H1 (cell line): Measurements from ENCODE around the gene ABCC11. TPM values are rescaled to one million over a fixed set of nuclear protein-coding genes. Genes with fewer than 3 reads are reported as not detected.

Experiments used
- CTCF ChIA-PET: fragments of 300-600 bp; sonication (Branson Sonifier 250); formaldehyde crosslinking; loops from one replicate; lab custom pipeline; 2021; ENCODE audit not compliant: partially characterized antibody; lab: Charles Lee
- POLR2A ChIA-PET: fragments of 300-600 bp; sonication (Branson Sonifier 250); formaldehyde crosslinking; loops from one replicate; lab custom pipeline; 2021; ENCODE audit warnings: inconsistent platforms; ENCODE audit not compliant: partially characterized antibody; lab: Charles Lee
- DNase-seq, 2 experiments: peaks; one replicate each; pipeline versions ENCODE4 v3.0.0 to v3.0.0-alpha.2; 2010 to 2022; ENCODE audit warnings: low spot score in 2 of 2, low read depth in 1 of 2, mixed read lengths in 1 of 2
- FAIRE-seq: peaks from 2 replicates; lab custom pipeline; 2011; peaks lifted over from hg19 to GRCh38; lab: Jason Lieb, UNC
- H2AFZ ChIP-seq: 2 replicates; pipeline ENCODE4 v1.8.1; 2012; ENCODE audit warnings: low read length, inconsistent platforms
- H2AK5ac ChIP-seq: 2 replicates; pipeline ENCODE4 v1.6.1; 2013; ENCODE audit warnings: low read depth, low read length
- H2BK120ac ChIP-seq: replicated peaks from 2 replicates; pipeline ENCODE3; 2013; ENCODE audit warnings: low read depth, low read length, inconsistent platforms
- H2BK12ac ChIP-seq: 2 replicates; pipeline ENCODE4 v1.6.1; 2013; ENCODE audit warnings: low read depth, low read length
- H2BK15ac ChIP-seq: 2 replicates; pipeline ENCODE4 v1.6.1; 2013; ENCODE audit warnings: low read length
- H2BK20ac ChIP-seq: 2 replicates; pipeline ENCODE4 v1.6.1; 2013; ENCODE audit warnings: low read length
- H2BK5ac ChIP-seq: 2 replicates; pipeline ENCODE4 v1.6.1; 2013; ENCODE audit warnings: low read depth, low read length
- H3K14ac ChIP-seq: 2 replicates; pipeline ENCODE4 v1.6.1; 2013; ENCODE audit warnings: inconsistent platforms; ENCODE audit not compliant: insufficient read length
- H3K18ac ChIP-seq: 2 replicates; pipeline ENCODE4 v1.6.1; 2013; ENCODE audit warnings: low read length; ENCODE audit errors: extremely low read depth
- H3K23ac ChIP-seq: 2 replicates; pipeline ENCODE4 v1.6.1; 2013; ENCODE audit warnings: inconsistent platforms; ENCODE audit not compliant: insufficient read length
- H3K23me2 ChIP-seq: 2 replicates; pipeline ENCODE4 v1.6.1; 2013; ENCODE audit warnings: low read depth, low read length
- H3K27ac ChIP-seq: 2 replicates; pipeline ENCODE4 v1.6.1; 2011; ENCODE audit warnings: low read depth, low read length, inconsistent platforms
- H3K27me3 ChIP-seq, 4 experiments: replicated peaks in 1 of 4; 1 replicate in 1 of 4; 2 replicates in 3 of 4; pipeline versions ENCODE4 v1.6.1 to v1.8.1; 2011 to 2013; ENCODE audit warnings: low read length in 3 of 4, mild to moderate bottlenecking in 3 of 4, inconsistent platforms in 2 of 4, mixed read lengths in 2 of 4, moderate library complexity in 1 of 4; ENCODE audit not compliant: control insufficient read depth in 3 of 4, insufficient read depth in 3 of 4; ENCODE audit errors: extremely low read depth in 1 of 4
- H3K36me3 ChIP-seq, 4 experiments: 2 replicates each; pipeline versions ENCODE4 v1.6.1 to v1.8.1; 2011 to 2013; ENCODE audit warnings: mild to moderate bottlenecking in 4 of 4, low read length in 3 of 4, moderate library complexity in 2 of 4, control low read depth in 1 of 4, inconsistent platforms in 1 of 4; ENCODE audit not compliant: insufficient read depth in 4 of 4, control insufficient read depth in 2 of 4
- H3K4ac ChIP-seq: replicated peaks from 2 replicates; pipeline ENCODE3; 2013; ENCODE audit warnings: low read length, low read depth, mixed read lengths, inconsistent platforms; ENCODE audit not compliant: insufficient read length
- H3K4me1 ChIP-seq, 4 experiments: replicated peaks in 1 of 4; 1 replicate in 1 of 4; 2 replicates in 3 of 4; pipeline versions ENCODE4 v1.6.1 to v1.8.1; 2011 to 2013; ENCODE audit warnings: low read length in 3 of 4, inconsistent platforms in 2 of 4, mixed read lengths in 1 of 4; ENCODE audit not compliant: insufficient read depth in 4 of 4, control insufficient read depth in 3 of 4
- H3K4me2 ChIP-seq, 2 experiments: 2 replicates each; pipeline versions ENCODE4 v1.6.1 to v1.8.1; 2011 to 2013; ENCODE audit warnings: low read depth in 2 of 2, low read length in 2 of 2, control low read depth in 1 of 2, inconsistent platforms in 1 of 2, mild to moderate bottlenecking in 1 of 2; ENCODE audit not compliant: insufficient read depth in 1 of 2
- H3K4me3 ChIP-seq, 4 experiments: fragments of 200-600, 300-600 bp in 1 of 4; sonication (generic), shearing (Covaris generic), sonication (Bioruptor Twin) in 1 of 4; 2 replicates each; pipeline versions ENCODE4 v1.5.1 to v1.8.1; 2011 to 2016; ENCODE audit warnings: low read length in 4 of 4, low read depth in 3 of 4, control low read depth in 2 of 4, inconsistent platforms in 2 of 4, mild to moderate bottlenecking in 2 of 4, mixed read lengths in 1 of 4, moderate library complexity in 1 of 4; ENCODE audit not compliant: insufficient read depth in 2 of 4; ENCODE audit errors: extremely low read depth in 1 of 4
- H3K56ac ChIP-seq: replicated peaks from 2 replicates; pipeline ENCODE3; 2013; ENCODE audit warnings: low read depth, mild to moderate bottlenecking, mixed read lengths, low read length, inconsistent platforms; ENCODE audit not compliant: insufficient read length
- H3K79me1 ChIP-seq: 2 replicates; pipeline ENCODE4 v1.6.1; 2013; ENCODE audit warnings: low read depth, low read length, control low read depth
- H3K79me2 ChIP-seq, 2 experiments: 2 replicates each; pipeline versions ENCODE4 v1.6.1 to v1.8.1; 2012 to 2013; ENCODE audit warnings: low read length in 2 of 2, mild to moderate bottlenecking in 2 of 2, inconsistent platforms in 1 of 2; ENCODE audit not compliant: insufficient read depth in 2 of 2, control insufficient read depth in 1 of 2
- H3K9ac ChIP-seq, 4 experiments: replicated peaks in 1 of 4; 1 replicate in 1 of 4; 2 replicates in 3 of 4; pipeline versions ENCODE4 v1.6.1 to v1.8.1; 2011 to 2013; ENCODE audit warnings: low read depth in 3 of 4, low read length in 3 of 4, control low read depth in 2 of 4, mild to moderate bottlenecking in 2 of 4, moderate library complexity in 2 of 4, inconsistent platforms in 1 of 4; ENCODE audit errors: extremely low read depth in 1 of 4
- H3K9me3 ChIP-seq, 2 experiments: 2 replicates each; pipeline versions ENCODE4 v1.6.1 to v1.8.1; 2012 to 2013; ENCODE audit warnings: mild to moderate bottlenecking in 2 of 2, moderate library complexity in 2 of 2, control low read depth in 1 of 2, inconsistent platforms in 1 of 2, low read depth in 1 of 2, low read length in 1 of 2, mixed read lengths in 1 of 2; ENCODE audit not compliant: insufficient read depth in 2 of 2
- H4K20me1 ChIP-seq, 2 experiments: replicated peaks in 1 of 2; 2 replicates each; pipeline versions ENCODE3 to v1.8.1; 2011 to 2013; ENCODE audit warnings: inconsistent platforms in 2 of 2, low read length in 2 of 2, mild to moderate bottlenecking in 1 of 2; ENCODE audit not compliant: insufficient read depth in 2 of 2, control insufficient read depth in 1 of 2
- H4K5ac ChIP-seq: 2 replicates; pipeline ENCODE4 v1.6.1; 2013; ENCODE audit warnings: low read length, low read depth, mixed read lengths, inconsistent platforms; ENCODE audit not compliant: insufficient read length
- H4K8ac ChIP-seq: 2 replicates; pipeline ENCODE4 v1.8.0; 2013; ENCODE audit warnings: mild to moderate bottlenecking, moderate library complexity, low read length, inconsistent platforms; ENCODE audit not compliant: insufficient read depth; ENCODE audit errors: extremely low read depth
- H4K91ac ChIP-seq: replicated peaks from 2 replicates; pipeline ENCODE3; 2013; ENCODE audit warnings: low read length, mixed read lengths, inconsistent platforms; ENCODE audit not compliant: insufficient read length
- KDM1A ChIP-seq: fragments of 200-600, 300-600 bp; sonication (generic); IDR thresholded peaks from 2 replicates; pipeline ENCODE4 v1.7.1; 2016; ENCODE audit warnings: mild to moderate bottlenecking, low read length, borderline replicate concordance
- NANOG ChIP-seq: IDR thresholded peaks from 2 replicates; pipeline ENCODE4 v1.6.1; 2011; ENCODE audit warnings: low read length, low read depth, mild to moderate bottlenecking, inconsistent platforms; ENCODE audit not compliant: insufficient read depth, poor library complexity, severe bottlenecking
- PHF8 ChIP-seq: fragments of 200-600 bp; sonication (generic); conservative IDR thresholded peaks from 2 replicates; pipeline ENCODE4 v1.7.1; 2012; ENCODE audit warnings: low read depth, mild to moderate bottlenecking, inconsistent platforms, low read length, moderate library complexity
- POU5F1 ChIP-seq: IDR thresholded peaks from 2 replicates; pipeline ENCODE4 v1.6.1; 2011; ENCODE audit warnings: low read depth, mild to moderate bottlenecking, low read length, moderate library complexity
- RBBP5 ChIP-seq: IDR thresholded peaks from 2 replicates; pipeline ENCODE4 v1.7.1; 2012; ENCODE audit warnings: low read depth, mild to moderate bottlenecking, inconsistent platforms, low read length, moderate library complexity, borderline replicate concordance
- SIX5 ChIP-seq: IDR thresholded peaks from 2 replicates; pipeline ENCODE4 v1.6.1; 2011; ENCODE audit warnings: mild to moderate bottlenecking, low read depth, low read length
- SUZ12 ChIP-seq: fragments of 200-600 bp; sonication (generic); IDR thresholded peaks from 2 replicates; pipeline ENCODE4 v1.6.1; 2012; ENCODE audit warnings: mild to moderate bottlenecking, inconsistent platforms, low read length, moderate library complexity, mixed read lengths
- WGBS, 2 experiments: shearing (Covaris generic) in 1 of 2; methylation state at CpG; one replicate each; pipeline versions ENCODE4 v1.1.6 to v1.1.7; 2013 to 2015; ENCODE audit warnings: low lambda C conversion rate in 2 of 2, mixed read lengths in 2 of 2, inconsistent platforms in 1 of 2, low coverage in 1 of 2, missing lambda C conversion rate in 1 of 2; ENCODE audit not compliant: insufficient replicate concordance in 2 of 2, insufficient coverage in 1 of 2, insufficient read length in 1 of 2; ENCODE audit errors: extremely low coverage in 1 of 2, missing lambda C conversion rate in 1 of 2; 5-methylcytosine and 5-hydroxymethylcytosine counted together
- polyA plus RNA-seq, 7 experiments: library from polyadenylated mRNA; depleted of rRNA in 3 of 7; stranded (reverse) in 5 of 7; unstranded in 2 of 7; fragments of >200 nt in 5 of 7; fragments of 200-250 nt in 2 of 7; gene quantifications; 1 replicate in 5 of 7; 2 replicates in 1 of 7; 4 replicates in 1 of 7; pipeline versions ENCODE4 v1.2.1 to v1.2.3, GENCODE V29; 2011 to 2013; ENCODE audit warnings: missing spikeins in 2 of 7, mixed read lengths in 2 of 7
- total RNA-seq: library from RNA; stranded (reverse); fragmentation: NEBNext Ultra II Directional; extraction: Animal tissue kit (Norgen Biotek cat#: 25700); gene quantifications from 2 replicates; pipeline ENCODE4 v1.2.1, GENCODE V29; 2021

ABCC11 gene
- total and polyA plus RNA-seq, 2 of the 8 experiments (the other 6 are each of a cell fraction or from before 2014, with no cell fraction given), result 0.06 TPM; not detected in 1

GRCh38 chr16:48161906-48162305 lies 85.4 kb downstream of the ABCC11 start:
- Histone ChIP-seq H4K8ac (no peak overlapping the region), H3K27ac (no peak overlapping the region), H3K4me2 (no peak overlapping the region), H3K14ac (no peak overlapping the region), H3K23me2 (no peaks in the 10 kb centered on the region), H2BK20ac (no peak overlapping the region), H3K4ac (no peak overlapping the region), H2AK5ac (no peak overlapping the region), H3K79me2 (no peaks in the 10 kb centered on the region), H2BK12ac (no peak overlapping the region), H3K27me3 (no peaks in the 10 kb centered on the region), H2BK5ac (no peak overlapping the region), H3K23ac (no peak overlapping the region), H2BK120ac (no peak overlapping the region), H3K56ac (no peak overlapping the region), H3K9ac (no peak overlapping the region), H3K36me3 (no peaks in the 10 kb centered on the region), H4K20me1 (no peaks in the 10 kb centered on the region), H3K4me1 (no peaks in the 10 kb centered on the region), H3K79me1 (no peaks in the 10 kb centered on the region), H3K18ac (no peak overlapping the region), H3K9me3 (no peaks in the 10 kb centered on the region), H2BK15ac (no peak overlapping the region), H2AFZ (no peak overlapping the region), H4K5ac (no peak overlapping the region), H4K91ac (no peak overlapping the region), H3K4me3 (no peak overlapping the region)
- DNase-seq, result no peak
- no peak for FAIRE-seq
- POLR2A ChIA-PET, result no interaction called here
- 90% methylated on average over 4 of the region's 4 CpGs; no CpG with 5 or more reads in 1 of the 2 experiments for WGBS, 2 experiments
- CTCF ChIA-PET, result interaction anchor here (0.5 kb wide), 1 partner anchor 294 kb away, joined by 3 read pairs; no protein-coding TSS in a partner anchor
- no peak for TF ChIP-seq KDM1A
- no peak for TF ChIP-seq RBBP5
- no peak for TF ChIP-seq SUZ12
- no peak for TF ChIP-seq NANOG
- TF ChIP-seq POU5F1, result no peak
- no peak for TF ChIP-seq PHF8
- TF ChIP-seq SIX5, result no peak
